Liver (tissue), 3 donors: ENCODE results near the gene FLOT2.

Experiments used
- CTCF ChIP-seq: fragments of 150-350 bp; IDR thresholded peaks from 2 replicates; pipeline ENCODE4 v1.5.1; 2017; ENCODE audit warnings: improper control_type of control experiment, low read depth, low read length; ENCODE audit not compliant: missing input control
- EGR1 ChIP-seq, 2 donors: IDR thresholded peaks; 2 replicates each; pipeline ENCODE4 v1.6.1; 2016 to 2018; ENCODE audit warnings: antibody characterized with exemption in 2 of 2, low read depth in 2 of 2
- donor health status: healthy.
- donor health status: healthy.

GRCh38 chr17:28908640-28909167 is 11.2 kb upstream of the FLOT2 start:
- TF ChIP-seq CTCF (no peak), EGR1 (IDR thresholded peaks at IDR 0.05; ENCODE audit: low read depth in 2 of 2) (no peak)
